Measurements from ENCODE around the gene TAF13. TPM values are rescaled to one million over a fixed set of nuclear protein-coding genes. Genes with fewer than 3 reads are reported as not detected.

The TAF13 gene
- total RNA-seq, 1 donor from 2014 or later = 22.4 TPM

- peaks cover 5% of the 10 kb centered on the region for H3K36me3 Mint-ChIP-seq (ENCODE audit: low read depth)
- TF ChIP-seq CTCF (conservative IDR thresholded peaks at IDR 0.05) = no peak
Measured at GRCh38 chr1:109069294-109069693, 6.5 kb downstream of the TAF13 start.

GRCh38 chr1:109067883-109068282 is 7.9 kb downstream of the TAF13 start:
- Mint-ChIP-seq H3K27me3 (ENCODE audit: low read depth) (no peaks in the 10 kb centered on the region), H3K27ac (ENCODE audit: unreplicated experiment) (peak overlapping the region; percentile 19), H3K36me3 (ENCODE audit: low read depth) (peaks cover 5% of the 10 kb centered on the region), H3K9me3 (no peaks in the 10 kb centered on the region), H3K4me3 (no peak overlapping the region), H3K4me1 (no peaks in the 10 kb centered on the region)
- no peak for TF ChIP-seq CTCF (conservative IDR thresholded peaks at IDR 0.05)
- DNase-seq (ENCODE audit: low read depth, low spot score) = no peak

More at GRCh38 chr1:109069294-109069693, 6.5 kb downstream of the TAF13 start:
- no peak for DNase-seq (ENCODE audit: low read depth, low spot score)
- H3K4me3 Mint-ChIP-seq = no peak overlapping the region
- peaks cover 2% of the 10 kb centered on the region for H3K4me1 Mint-ChIP-seq
- no peaks in the 10 kb centered on the region for H3K9me3 Mint-ChIP-seq
- H3K27ac Mint-ChIP-seq (ENCODE audit: unreplicated experiment) = no peak overlapping the region
- no peaks in the 10 kb centered on the region for H3K27me3 Mint-ChIP-seq (ENCODE audit: low read depth)

DNA sequence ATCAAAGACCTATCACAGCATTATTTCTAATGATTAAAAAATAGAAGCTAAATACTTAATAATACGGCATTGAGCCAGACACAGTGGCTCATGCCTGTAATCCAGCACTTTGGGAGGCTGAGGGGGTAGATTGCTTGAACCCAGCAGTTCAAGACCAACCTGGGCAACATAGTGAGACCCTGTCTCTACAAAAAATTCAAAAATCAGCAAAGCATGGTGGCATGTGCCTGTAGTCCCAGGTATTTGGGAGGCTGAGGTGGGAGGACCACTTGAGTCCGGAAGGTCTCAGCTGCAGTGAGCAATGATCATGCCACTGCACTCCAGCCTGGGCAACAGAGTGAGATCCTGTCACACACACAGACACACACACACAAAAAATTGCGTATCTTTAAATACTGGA is 10.7 kb downstream of the TAF13 start:
- Mint-ChIP-seq H3K27me3 (ENCODE audit: low read depth) (no peaks in the 10 kb centered on the region), H3K9me3 (no peaks in the 10 kb centered on the region), H3K4me3 (no peak overlapping the region), H3K27ac (ENCODE audit: unreplicated experiment) (no peak overlapping the region), H3K4me1 (no peaks in the 10 kb centered on the region), H3K36me3 (ENCODE audit: low read depth) (peaks cover 2% of the 10 kb centered on the region)
- TF ChIP-seq CTCF (conservative IDR thresholded peaks at IDR 0.05) = no peak
- DNase-seq (ENCODE audit: low read depth, low spot score) = no peak

DNA sequence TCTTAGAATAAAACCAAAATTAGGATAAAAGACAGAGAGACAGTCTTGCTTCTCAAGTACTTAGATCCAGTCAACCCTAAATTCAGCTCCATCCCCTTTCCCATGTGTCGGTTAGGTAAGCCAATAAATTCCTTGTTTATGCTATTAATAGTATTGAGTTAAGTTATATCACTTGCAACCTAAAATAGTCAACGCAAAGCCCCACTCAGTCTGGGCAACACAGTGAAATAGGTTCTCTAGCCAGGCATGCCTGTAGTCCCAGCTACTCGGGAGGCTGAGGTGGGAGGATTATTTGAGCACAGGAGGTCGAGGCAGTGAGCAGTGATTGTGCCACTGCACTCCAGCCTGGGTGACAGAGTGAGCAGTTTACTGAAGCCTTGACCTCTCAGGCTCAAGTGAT is 14.6 kb downstream of the TAF13 start:
- DNase-seq (ENCODE audit: low read depth, low spot score) = no peak
- Mint-ChIP-seq H3K36me3 (ENCODE audit: low read depth) (peaks cover 2% of the 10 kb centered on the region), H3K9me3 (no peaks in the 10 kb centered on the region), H3K4me3 (no peak overlapping the region), H3K27me3 (ENCODE audit: low read depth) (no peaks in the 10 kb centered on the region), H3K4me1 (no peaks in the 10 kb centered on the region), H3K27ac (ENCODE audit: unreplicated experiment) (no peak overlapping the region)
- no peak for TF ChIP-seq CTCF (conservative IDR thresholded peaks at IDR 0.05)

GRCh38 chr1:109060707-109061106 is 15.1 kb downstream of the TAF13 start:
- H3K27me3 Mint-ChIP-seq (ENCODE audit: low read depth) = no peaks in the 10 kb centered on the region
- H3K27ac Mint-ChIP-seq (ENCODE audit: unreplicated experiment) = no peak overlapping the region
- no peaks in the 10 kb centered on the region for H3K9me3 Mint-ChIP-seq

More at GRCh38 chr1:109060707-109061106, 15.1 kb downstream of the TAF13 start:
- Mint-ChIP-seq H3K4me1 (no peaks in the 10 kb centered on the region), H3K36me3 (ENCODE audit: low read depth) (peaks cover 2% of the 10 kb centered on the region), H3K4me3 (no peak overlapping the region)
- DNase-seq (ENCODE audit: low read depth, low spot score) = no peak
- TF ChIP-seq CTCF (conservative IDR thresholded peaks at IDR 0.05) = no peak
